NCI-H2107 (cell line): ENCODE results near the gene CAMK2B.

Experiments
- DNase-seq: peaks from one replicate; lab custom pipeline; 2025; lab: John Stamatoyannopoulos, UW

Gene CAMK2B

GRCh38 chr7:44325201-44325671, at the start of gene CAMK2B:
TSS of gene CAMK2B (minus strand) at chr7:44325594. CDS start at chr7:44325421, 173 bp downstream.
- no peak for DNase-seq

GRCh38 chr7:44374007-44374763, 48.8 kb upstream of the CAMK2B start:
- DNase-seq: no peak

- DNase-seq: no peak
Measured at GRCh38 chr7:44373418-44373740, 48.0 kb upstream of the CAMK2B start.

- no peak for DNase-seq
Measured at GRCh38 chr7:44372560-44373417, 47.4 kb upstream of the CAMK2B start.

- DNase-seq: no peak
Measured at GRCh38 chr7:44368885-44369284, 43.5 kb upstream of the CAMK2B start.

GRCh38 chr7:44368455-44368854, 43.1 kb upstream of the CAMK2B start:
- DNase-seq: no peak

- no peak for DNase-seq
Measured at GRCh38 chr7:44367475-44368043, 42.2 kb upstream of the CAMK2B start.

- no peak for DNase-seq
Measured at GRCh38 chr7:44366986-44367385, 41.6 kb upstream of the CAMK2B start.

GRCh38 chr7:44353668-44354067, 28.3 kb upstream of the CAMK2B start:
- DNase-seq: no peak

GRCh38 chr7:44348851-44349781, 23.7 kb upstream of the CAMK2B start:
- no peak for DNase-seq

- no peak for DNase-seq
Measured at GRCh38 chr7:44348300-44348699, 22.9 kb upstream of the CAMK2B start.

- DNase-seq: no peak
Measured at GRCh38 chr7:44347546-44348114, 22.2 kb upstream of the CAMK2B start.

- no peak for DNase-seq
Measured at GRCh38 chr7:44346063-44346462, 20.7 kb upstream of the CAMK2B start.

- DNase-seq: no peak
Measured at GRCh38 chr7:44341401-44341800, 16.0 kb upstream of the CAMK2B start.

- no peak for DNase-seq
Measured at GRCh38 chr7:44338600-44338999, 13.2 kb upstream of the CAMK2B start.

GRCh38 chr7:44336491-44336890, 11.1 kb upstream of the CAMK2B start:
- DNase-seq: no peak

- DNase-seq: no peak
Measured at GRCh38 chr7:44335184-44335583, 9.8 kb upstream of the CAMK2B start.

GRCh38 chr7:44334734-44335097, 9.3 kb upstream of the CAMK2B start:
- DNase-seq: no peak

- no peak for DNase-seq
Measured at GRCh38 chr7:44333911-44334733, 8.7 kb upstream of the CAMK2B start.

GRCh38 chr7:44331682-44332081, 6.3 kb upstream of the CAMK2B start:
- DNase-seq: no peak

- no peak for DNase-seq
Measured at GRCh38 chr7:44330331-44330730, 4.9 kb upstream of the CAMK2B start.
